ENCODE data around the gene RABGAP1L.

The RABGAP1L gene

GRCh38 chr1:174723816-174724215 lies 564.5 kb downstream of the RABGAP1L start:
- no peak for FAIRE-seq
- no peak for DNase-seq (ENCODE audit: insufficient read length, low spot score)
- TF ChIP-seq SPI1 (IDR thresholded peaks at IDR 0.05; ENCODE audit: low read depth, low read length): no peak
- no peak for TF ChIP-seq POLR2A (IDR thresholded peaks at IDR 0.05; ENCODE audit: low read depth, low read length)
- TF ChIP-seq POU2F2 (IDR thresholded peaks at IDR 0.05; ENCODE audit: low read depth, low read length): no peak
- no peak for TF ChIP-seq PAX5 (IDR thresholded peaks at IDR 0.05; ENCODE audit: insufficient read depth, low read length, severe bottlenecking)
- TF ChIP-seq POLR2AphosphoS5 (IDR thresholded peaks at IDR 0.05; ENCODE audit: low read depth, low read length): no peak
- TF ChIP-seq TAF1 (IDR thresholded peaks at IDR 0.05; ENCODE audit: low read depth, low read length): no peak

GRCh38 chr1:174724219-174724618 lies 564.9 kb downstream of the RABGAP1L start:
- no peak for TF ChIP-seq POLR2A (IDR thresholded peaks at IDR 0.05; ENCODE audit: low read depth, low read length)
- no peak for TF ChIP-seq PAX5 (IDR thresholded peaks at IDR 0.05; ENCODE audit: insufficient read depth, low read length, severe bottlenecking)
- no peak for FAIRE-seq
- no peak for DNase-seq (ENCODE audit: insufficient read length, low spot score)

GRCh38 chr1:174726167-174726879 lies 567.0 kb downstream of the RABGAP1L start:
- TF ChIP-seq POLR2AphosphoS5 (IDR thresholded peaks at IDR 0.05; ENCODE audit: low read depth, low read length): no peak
- TF ChIP-seq POLR2A (IDR thresholded peaks at IDR 0.05; ENCODE audit: low read depth, low read length): no peak
- no peak for TF ChIP-seq POU2F2 (IDR thresholded peaks at IDR 0.05; ENCODE audit: low read depth, low read length)
- TF ChIP-seq PAX5 (IDR thresholded peaks at IDR 0.05; ENCODE audit: insufficient read depth, low read length, severe bottlenecking): no peak
- no peak for TF ChIP-seq TAF1 (IDR thresholded peaks at IDR 0.05; ENCODE audit: low read depth, low read length)
- no peak for TF ChIP-seq SPI1 (IDR thresholded peaks at IDR 0.05; ENCODE audit: low read depth, low read length)
- FAIRE-seq: no peak
- DNase-seq (ENCODE audit: insufficient read length, low spot score): no peak

DNA sequence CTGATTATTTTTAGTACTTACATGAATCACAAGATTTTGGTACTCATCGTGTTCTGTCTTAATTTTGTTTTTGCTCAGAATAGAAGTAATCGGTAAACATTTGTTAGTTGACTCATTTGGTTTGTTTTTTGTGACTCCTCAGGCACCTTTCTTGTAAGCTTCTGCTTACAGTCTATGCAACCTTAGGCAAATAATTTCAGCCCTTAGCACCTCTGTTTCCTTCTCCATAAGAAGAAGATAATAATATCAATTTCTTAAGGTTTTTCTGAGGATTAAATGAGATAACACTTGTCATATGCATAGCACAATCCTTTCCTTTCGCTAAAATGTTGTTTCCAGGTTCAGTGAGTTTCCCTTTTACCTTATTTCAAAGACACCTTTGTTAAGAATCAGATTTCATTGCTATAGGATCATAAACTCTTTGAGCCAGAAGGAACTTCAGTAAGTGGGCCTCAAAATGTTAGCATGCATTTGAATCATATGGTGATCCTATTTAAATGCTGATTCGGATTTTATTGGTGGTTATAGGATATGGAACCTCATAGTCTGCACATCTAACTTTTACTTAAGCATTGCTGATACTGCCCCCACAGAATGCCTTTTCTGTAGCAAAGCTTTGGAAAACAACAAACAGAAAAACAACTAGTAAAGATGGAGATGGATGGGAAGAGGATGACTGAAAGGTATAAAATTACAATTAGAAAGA lies 567.7 kb downstream of the RABGAP1L start:
- TF ChIP-seq PAX5 (IDR thresholded peaks at IDR 0.05; ENCODE audit: insufficient read depth, low read length, severe bottlenecking) (no peak), TAF1 (IDR thresholded peaks at IDR 0.05; ENCODE audit: low read depth, low read length) (no peak)
- DNase-seq (ENCODE audit: insufficient read length, low spot score) (no peak), FAIRE-seq (no peak)

DNA sequence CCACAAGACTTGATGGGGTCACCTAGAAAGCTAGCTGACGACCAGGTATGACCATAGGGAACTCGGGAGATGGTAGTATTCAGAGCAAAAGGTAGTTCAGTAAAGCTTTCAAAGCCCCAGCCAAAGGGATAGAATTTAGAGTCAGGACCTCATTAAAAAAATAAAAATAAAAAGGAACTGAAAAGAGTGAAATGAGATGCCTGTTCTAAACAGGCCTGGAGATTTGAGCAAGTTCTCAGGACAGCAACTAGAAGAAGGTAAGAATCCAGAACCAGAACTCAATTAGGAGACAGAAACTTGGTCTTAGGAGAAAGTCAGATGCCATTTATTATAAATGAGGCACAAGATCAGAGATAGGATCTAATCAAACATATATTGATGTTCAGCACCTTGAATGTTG lies 575.0 kb downstream of the RABGAP1L start:
- no peak for DNase-seq (ENCODE audit: insufficient read length, low spot score)
- no peak for FAIRE-seq
- TF ChIP-seq POLR2AphosphoS5 (IDR thresholded peaks at IDR 0.05; ENCODE audit: low read depth, low read length): no peak
- peak; percentile 73 for TF ChIP-seq SPI1 (IDR thresholded peaks at IDR 0.05; ENCODE audit: low read depth, low read length)

GRCh38 chr1:174736831-174737230 lies 577.5 kb downstream of the RABGAP1L start:
- DNase-seq (ENCODE audit: insufficient read length, low spot score) (no peak), FAIRE-seq (no peak)
- no peak for TF ChIP-seq SPI1 (IDR thresholded peaks at IDR 0.05; ENCODE audit: low read depth, low read length)
- TF ChIP-seq PAX5 (IDR thresholded peaks at IDR 0.05; ENCODE audit: insufficient read depth, low read length, severe bottlenecking): no peak
- TF ChIP-seq POU2F2 (IDR thresholded peaks at IDR 0.05; ENCODE audit: low read depth, low read length): no peak
- TF ChIP-seq POLR2A (IDR thresholded peaks at IDR 0.05; ENCODE audit: low read depth, low read length): no peak
- TF ChIP-seq POLR2AphosphoS5 (IDR thresholded peaks at IDR 0.05; ENCODE audit: low read depth, low read length): no peak
- TF ChIP-seq TAF1 (IDR thresholded peaks at IDR 0.05; ENCODE audit: low read depth, low read length): no peak

DNA sequence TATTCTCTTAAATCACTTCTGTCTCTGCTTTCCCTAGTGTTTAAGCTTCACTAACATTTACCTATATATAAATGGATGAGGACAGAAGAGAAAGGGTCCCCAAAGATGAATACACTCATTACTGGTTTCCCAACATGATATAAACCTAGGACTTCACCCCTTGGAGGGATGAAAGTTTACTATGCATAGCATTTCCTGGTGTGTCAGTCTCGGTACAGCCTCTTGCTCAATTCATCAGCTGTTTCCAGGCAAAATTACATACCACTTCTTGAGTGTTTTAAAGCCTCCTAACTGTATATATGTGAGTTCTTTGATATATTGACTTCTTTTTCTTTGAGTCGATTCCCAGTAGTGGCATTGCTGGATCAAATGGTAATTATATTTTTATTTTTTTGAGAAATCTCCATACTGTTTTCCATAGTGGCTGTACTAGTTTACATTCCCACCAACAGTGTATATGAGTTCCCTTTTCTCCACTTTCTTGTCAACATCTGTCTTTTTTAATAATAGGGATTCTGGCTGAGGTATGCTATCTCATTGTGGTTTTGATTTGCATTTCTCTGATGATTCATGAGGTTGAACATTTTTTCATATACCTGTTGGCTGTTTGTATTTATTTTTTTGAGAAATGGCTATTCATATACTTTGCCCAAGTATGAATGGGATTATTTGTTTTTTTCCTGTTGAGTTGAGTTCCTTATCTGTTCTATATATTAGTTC lies 581.1 kb downstream of the RABGAP1L start:
- DNase-seq (ENCODE audit: insufficient read length, low spot score): no peak
- TF ChIP-seq POLR2AphosphoS5 (IDR thresholded peaks at IDR 0.05; ENCODE audit: low read depth, low read length) (no peak), POU2F2 (IDR thresholded peaks at IDR 0.05; ENCODE audit: low read depth, low read length) (no peak), SPI1 (IDR thresholded peaks at IDR 0.05; ENCODE audit: low read depth, low read length) (no peak), TAF1 (IDR thresholded peaks at IDR 0.05; ENCODE audit: low read depth, low read length) (no peak), POLR2A (IDR thresholded peaks at IDR 0.05; ENCODE audit: low read depth, low read length) (no peak), PAX5 (IDR thresholded peaks at IDR 0.05; ENCODE audit: insufficient read depth, low read length, severe bottlenecking) (no peak)
- peak; percentile 48 for FAIRE-seq

DNA sequence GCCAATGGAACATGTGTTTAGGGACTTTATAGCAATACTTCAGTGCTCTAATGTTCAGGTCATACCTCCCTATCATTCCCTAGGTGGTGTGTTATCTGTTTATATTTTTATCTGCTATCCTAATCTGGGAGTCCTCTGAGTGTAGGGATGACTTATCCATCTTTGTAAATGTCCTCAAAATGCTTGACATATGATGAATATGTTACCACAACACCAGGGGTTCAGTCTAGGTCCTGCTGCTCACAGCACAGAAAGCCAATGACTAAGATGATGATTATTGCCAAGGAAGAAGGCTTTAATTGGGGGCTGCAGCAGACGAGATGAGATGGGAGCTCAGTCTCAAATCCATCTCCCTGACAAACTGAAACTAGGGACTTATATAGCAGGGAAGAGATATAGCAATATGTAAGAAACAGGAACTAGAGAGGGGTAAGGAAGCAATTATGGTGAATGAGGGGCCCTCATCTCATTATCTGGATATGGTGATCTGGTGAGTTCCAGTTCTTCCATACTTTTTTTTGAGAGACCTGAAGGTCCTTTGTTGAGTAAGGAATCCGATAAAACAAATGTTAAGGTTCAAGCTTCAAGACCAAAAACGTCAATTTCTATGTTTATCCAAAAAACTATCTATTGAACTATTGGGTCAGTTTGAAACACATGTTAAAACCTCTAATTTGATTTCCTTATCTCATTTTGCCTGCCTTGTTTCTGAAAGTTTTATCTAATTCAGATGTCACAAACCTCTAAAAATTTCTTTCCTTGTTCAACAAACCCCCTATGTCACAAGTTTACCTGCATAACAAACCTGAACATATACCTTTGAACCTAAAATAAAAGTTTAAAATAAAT lies 583.7 kb downstream of the RABGAP1L start:
- peak; percentile 26 for FAIRE-seq
- TF ChIP-seq POU2F2 (IDR thresholded peaks at IDR 0.05; ENCODE audit: low read depth, low read length): no peak
- TF ChIP-seq POLR2A (IDR thresholded peaks at IDR 0.05; ENCODE audit: low read depth, low read length): no peak
- TF ChIP-seq PAX5 (IDR thresholded peaks at IDR 0.05; ENCODE audit: insufficient read depth, low read length, severe bottlenecking): no peak
- TF ChIP-seq TAF1 (IDR thresholded peaks at IDR 0.05; ENCODE audit: low read depth, low read length): no peak
- no peak for TF ChIP-seq POLR2AphosphoS5 (IDR thresholded peaks at IDR 0.05; ENCODE audit: low read depth, low read length)
- TF ChIP-seq SPI1 (IDR thresholded peaks at IDR 0.05; ENCODE audit: low read depth, low read length): no peak
- DNase-seq (ENCODE audit: insufficient read length, low spot score): no peak
